Left lung (tissue), 10 donors: ENCODE results near the gene PHRF1. TPM values are rescaled to one million over a fixed set of nuclear protein-coding genes. Genes with fewer than 3 reads are reported as not detected.

ENCODE experiments used
- ATAC-seq: fragments of 200-7000 bp; cut with Tn5 transposase; one replicate; pipeline ENCODE4 v1.9.1; 2020; ENCODE audit warnings: moderate library complexity
- DNase-seq, 4 donors: peaks; one replicate each; pipeline ENCODE4 v3.0.0-alpha.2; 2013 to 2020
- H3K27ac ChIP-seq, 2 donors: fragments of 200-600 bp; sonication (generic) in 1 of 2; one replicate each; pipeline versions ENCODE4 v1.5.0 to v1.8.0; 2020 to 2021
- H3K27me3 ChIP-seq, 2 donors: fragments of 200-600 bp; sonication (generic) in 1 of 2; one replicate each; pipeline versions ENCODE4 v1.5.0 to v1.8.0; 2020 to 2021
- H3K36me3 ChIP-seq, 2 donors: fragments of 200-600 bp; sonication (generic) in 1 of 2; one replicate each; pipeline versions ENCODE4 v1.5.0 to v1.8.0; 2020 to 2021
- H3K4me1 ChIP-seq, 2 donors: fragments of 200-600 bp; one replicate each; pipeline ENCODE4 v1.8.0; 2021
- H3K4me3 ChIP-seq, 2 donors: fragments of 200-600 bp; sonication (generic) in 1 of 2; one replicate each; pipeline versions ENCODE4 v1.5.0 to v1.8.0; 2020 to 2021; ENCODE audit warnings: mild to moderate bottlenecking in 1 of 2
- H3K9me3 ChIP-seq, 2 donors: fragments of 200-600 bp; sonication (generic) in 1 of 2; one replicate each; pipeline versions ENCODE4 v1.5.0 to v1.8.0; 2020 to 2021
- intact Hi-C, 2 donors: fragments of 100-400 bp; cut with DNase I; formaldehyde crosslinking; loops; one replicate each; pipeline versions ENCODE4 v1.11.2 to v1.14.2; 2022
- polyA plus RNA-seq, 6 donors: library from polyadenylated mRNA; unstranded; fragments of 120-200 nt; gene quantifications; one replicate each; pipeline ENCODE4 v1.2.1, GENCODE V29; 2013; ENCODE audit not compliant: insufficient read length in 6 of 6
- total RNA-seq, 2 donors: library from RNA; stranded (reverse); fragmentation: NEBNext Ultra II Directional; extraction: Animal tissue kit (Norgen Biotek cat#: 25700); gene quantifications; one replicate each; pipeline ENCODE4 v1.2.1, GENCODE V29; 2021
- TF ChIP-seq, protein P1 (sequence below), 2 donors: fragments of 200-600 bp; sonication (generic) in 1 of 2; IDR thresholded peaks; one replicate each; pipeline versions ENCODE4 v1.5.0 to v1.8.0; 2021; ENCODE audit warnings: antibody characterized with exemption in 2 of 2
- donor health status: DM: no; HTN: yes; CAD: no.
- donor health status: DM: no; HTN: no; CAD: no.

PHRF1 gene
- total and polyA plus RNA-seq, 8 donors, result 18.6 to 32.7 (median 23.8) TPM

DNA sequence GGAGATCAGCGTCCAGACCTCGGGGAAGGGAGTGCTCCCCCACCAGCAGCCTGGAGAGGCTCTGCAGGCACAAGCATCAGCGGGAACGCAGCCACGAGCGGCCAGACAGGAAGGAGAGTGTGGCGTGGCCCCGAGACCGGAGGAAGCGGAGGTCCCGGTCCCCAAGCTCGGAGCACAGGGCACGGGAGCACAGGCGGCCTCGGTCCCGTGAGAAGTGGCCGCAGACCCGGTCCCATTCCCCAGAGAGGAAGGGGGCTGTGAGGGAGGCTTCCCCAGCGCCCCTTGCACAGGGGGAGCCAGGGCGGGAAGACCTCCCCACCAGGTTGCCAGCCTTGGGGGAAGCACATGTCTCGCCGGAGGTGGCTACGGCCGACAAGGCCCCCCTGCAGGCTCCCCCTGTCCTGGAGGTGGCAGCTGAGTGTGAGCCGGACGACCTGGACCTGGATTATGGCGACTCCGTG, 32.6 kb downstream of the PHRF1 start:
- no peak overlapping the region for H3K27ac ChIP-seq
- DNase-seq (peak in 1 of 4 donors; percentile 71), ATAC-seq (no peak)
- peaks cover 0 to 100% of the 10 kb centered on the region in 2 donors for H3K36me3 ChIP-seq
- intact Hi-C loops, result no loop called here
- H3K4me3 ChIP-seq, result no peak overlapping the region
- H3K27me3 ChIP-seq, result no peaks in the 10 kb centered on the region
- H3K9me3 ChIP-seq, result no peaks in the 10 kb centered on the region
- TF ChIP-seq, protein P1, sequence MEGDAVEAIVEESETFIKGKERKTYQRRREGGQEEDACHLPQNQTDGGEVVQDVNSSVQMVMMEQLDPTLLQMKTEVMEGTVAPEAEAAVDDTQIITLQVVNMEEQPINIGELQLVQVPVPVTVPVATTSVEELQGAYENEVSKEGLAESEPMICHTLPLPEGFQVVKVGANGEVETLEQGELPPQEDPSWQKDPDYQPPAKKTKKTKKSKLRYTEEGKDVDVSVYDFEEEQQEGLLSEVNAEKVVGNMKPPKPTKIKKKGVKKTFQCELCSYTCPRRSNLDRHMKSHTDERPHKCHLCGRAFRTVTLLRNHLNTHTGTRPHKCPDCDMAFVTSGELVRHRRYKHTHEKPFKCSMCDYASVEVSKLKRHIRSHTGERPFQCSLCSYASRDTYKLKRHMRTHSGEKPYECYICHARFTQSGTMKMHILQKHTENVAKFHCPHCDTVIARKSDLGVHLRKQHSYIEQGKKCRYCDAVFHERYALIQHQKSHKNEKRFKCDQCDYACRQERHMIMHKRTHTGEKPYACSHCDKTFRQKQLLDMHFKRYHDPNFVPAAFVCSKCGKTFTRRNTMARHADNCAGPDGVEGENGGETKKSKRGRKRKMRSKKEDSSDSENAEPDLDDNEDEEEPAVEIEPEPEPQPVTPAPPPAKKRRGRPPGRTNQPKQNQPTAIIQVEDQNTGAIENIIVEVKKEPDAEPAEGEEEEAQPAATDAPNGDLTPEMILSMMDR (IDR thresholded peaks at IDR 0.05), result no peak
- peaks cover under 1 to 12% of the 10 kb centered on the region in 2 donors for H3K4me1 ChIP-seq

DNA sequence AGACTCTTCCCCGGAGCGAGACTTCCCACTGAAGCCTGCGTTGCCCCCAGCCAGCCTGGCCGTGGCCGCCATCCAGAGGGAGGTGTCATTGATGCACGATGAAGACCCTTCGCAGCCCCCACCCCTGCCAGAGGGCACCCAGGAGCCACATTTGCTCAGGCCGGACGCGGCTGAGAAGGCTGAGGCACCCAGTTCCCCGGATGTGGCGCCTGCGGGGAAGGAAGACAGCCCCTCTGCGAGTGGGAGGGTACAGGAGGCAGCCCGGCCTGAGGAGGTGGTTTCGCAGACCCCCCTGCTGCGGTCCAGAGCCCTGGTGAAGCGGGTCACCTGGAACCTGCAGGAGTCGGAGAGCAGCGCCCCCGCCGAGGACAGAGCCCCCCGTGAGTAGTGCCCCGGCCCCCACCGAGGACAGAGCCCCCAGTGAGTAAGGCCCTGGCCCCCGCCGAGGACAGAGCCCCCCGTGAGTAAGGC, 33.1 kb downstream of the PHRF1 start:
- TF ChIP-seq, protein P1 (IDR thresholded peaks at IDR 0.05), result no peak
- Histone ChIP-seq H3K27ac (no peak overlapping the region), H3K36me3 (peaks cover 0 to 100% of the 10 kb centered on the region in 2 donors), H3K9me3 (no peaks in the 10 kb centered on the region), H3K4me3 (no peak overlapping the region), H3K27me3 (no peaks in the 10 kb centered on the region), H3K4me1 (peaks cover 6 to 17% of the 10 kb centered on the region in 2 donors)
- peak in 1 of 4 donors; percentile 69 for DNase-seq
- ATAC-seq, result no peak
- intact Hi-C loops, result no loop called here

DNA sequence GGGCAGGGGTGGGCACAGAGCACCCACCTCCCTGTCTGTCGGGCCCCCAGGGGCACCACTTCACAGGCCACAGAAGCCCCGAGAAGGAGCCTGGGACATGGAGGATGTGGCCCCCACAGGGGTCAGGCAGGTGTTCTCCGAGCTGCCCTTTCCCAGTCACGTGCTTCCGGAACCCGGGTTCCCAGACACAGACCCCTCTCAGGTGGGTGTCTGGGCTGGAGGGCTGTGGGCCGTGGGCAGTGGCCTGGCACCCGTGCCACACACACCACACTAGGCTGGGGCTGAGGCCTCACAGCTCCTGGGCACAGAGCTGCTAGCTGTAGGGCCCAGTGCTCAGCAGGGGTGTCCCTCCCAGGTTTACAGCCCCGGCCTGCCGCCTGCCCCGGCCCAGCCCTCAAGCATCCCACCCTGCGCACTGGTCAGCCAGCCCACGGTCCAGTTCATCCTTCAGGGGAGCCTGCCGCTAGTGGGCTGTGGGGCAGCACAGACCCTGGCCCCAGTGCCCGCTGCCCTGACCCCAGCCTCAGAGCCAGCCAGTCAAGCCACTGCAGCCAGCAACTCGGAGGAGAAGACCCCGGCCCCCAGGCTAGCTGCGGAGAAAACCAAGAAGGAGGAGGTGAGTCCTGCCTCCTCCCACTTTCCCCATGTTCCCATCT, 34.0 kb downstream of the PHRF1 start:
- Histone ChIP-seq H3K27me3 (no peaks in the 10 kb centered on the region), H3K4me1 (peaks cover 14 to 26% of the 10 kb centered on the region in 2 donors), H3K27ac (no peak overlapping the region), H3K36me3 (peaks cover 0 to 100% of the 10 kb centered on the region in 2 donors), H3K4me3 (no peak overlapping the region), H3K9me3 (no peaks in the 10 kb centered on the region)
- no peak for ATAC-seq
- no peak for DNase-seq
- TF ChIP-seq, protein P1 (IDR thresholded peaks at IDR 0.05), result no peak
- intact Hi-C loops, result no loop called here

DNA sequence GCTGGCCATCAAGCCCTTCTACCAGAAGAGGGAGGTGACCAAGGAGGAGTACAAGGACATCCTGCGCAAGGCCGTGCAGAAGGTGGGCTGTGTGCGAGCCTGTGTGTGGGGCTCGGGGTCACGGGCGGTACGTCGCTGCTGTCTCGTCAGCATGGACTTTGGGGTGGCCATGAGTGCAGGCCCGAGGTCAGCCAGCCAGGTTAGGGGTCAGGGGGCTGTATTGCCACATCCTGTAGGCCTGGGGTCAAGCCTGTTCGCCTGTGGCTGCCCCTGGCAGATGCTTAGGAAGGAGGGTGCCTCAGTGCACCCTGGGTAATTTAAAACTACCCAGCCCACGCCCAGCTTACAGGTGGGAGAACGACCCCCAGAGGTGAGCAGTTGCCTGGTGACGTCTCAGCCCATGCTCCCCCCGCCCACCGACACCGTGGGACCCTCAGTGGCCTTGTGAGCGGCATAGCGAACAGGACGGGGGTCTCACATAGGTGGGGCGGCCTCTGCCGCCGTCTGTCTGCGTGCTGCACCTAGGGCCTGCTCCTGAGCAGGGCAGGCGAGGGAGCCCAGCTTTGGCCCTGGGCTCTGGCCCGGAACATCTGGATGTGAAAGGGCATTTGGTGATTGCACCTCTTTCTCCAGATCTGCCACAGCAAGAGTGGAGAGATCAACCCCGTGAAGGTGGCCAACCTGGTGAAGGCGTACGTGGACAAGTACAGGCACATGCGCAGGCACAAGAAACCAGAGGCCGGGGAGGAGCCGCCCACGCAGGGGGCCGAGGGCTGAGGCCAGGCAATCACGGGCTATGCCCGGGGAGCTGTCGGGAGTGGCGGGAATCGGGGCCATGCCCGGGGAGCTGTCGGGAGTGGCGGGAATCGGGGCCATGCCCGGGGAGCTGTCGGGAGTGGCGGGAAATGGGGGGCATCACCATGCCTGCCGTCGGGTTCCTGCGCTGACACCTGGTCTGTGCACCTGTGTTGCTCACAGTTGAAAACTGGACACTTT, 35.0 kb downstream of the PHRF1 start:
- H3K4me1 ChIP-seq, result peaks cover 14 to 32% of the 10 kb centered on the region in 2 donors
- TF ChIP-seq, protein P1 (IDR thresholded peaks at IDR 0.05), result no peak
- no peak overlapping the region for H3K27ac ChIP-seq
- H3K27me3 ChIP-seq, result no peaks in the 10 kb centered on the region
- intact Hi-C loops, result no loop called here
- ATAC-seq, result no peak
- peak in 1 of 4 donors; percentile 72 for DNase-seq
- no peak overlapping the region for H3K4me3 ChIP-seq
- H3K9me3 ChIP-seq, result no peaks in the 10 kb centered on the region
- H3K36me3 ChIP-seq, result peaks cover 0 to 90% of the 10 kb centered on the region in 2 donors
